Testis (tissue), 3 donors: ENCODE measurements around the gene PPP3R1. TPM values are rescaled to one million over a fixed set of nuclear protein-coding genes. Genes with fewer than 3 reads are reported as not detected.
A peak's percentile ranks its signal among the peaks of the same experiment; 100 is the strongest.

Experiments used
- DNase-seq: peaks from one replicate; pipeline ENCODE4 v3.0.0-alpha.2; 2019
- H3K27ac ChIP-seq, 2 donors: fragments of 200-600 bp; sonication (generic); one replicate each; pipeline ENCODE4 v1.5.1; 2019
- H3K27me3 ChIP-seq: fragments of 200-600 bp; sonication (generic); one replicate; pipeline ENCODE4 v1.5.1; 2019
- H3K36me3 ChIP-seq: fragments of 200-600 bp; sonication (generic); one replicate; pipeline ENCODE4 v1.5.1; 2017; ENCODE audit warnings: low read depth; ENCODE audit errors: missing control alignments
- H3K4me1 ChIP-seq: fragments of 200-600 bp; sonication (generic); one replicate; pipeline ENCODE4 v1.5.1; 2019
- H3K4me3 ChIP-seq, 2 donors: fragments of 200-600 bp; sonication (generic); one replicate each; pipeline ENCODE4 v1.5.1; 2017 to 2019
- H3K9me3 ChIP-seq: fragments of 200-600 bp; sonication (generic); one replicate; pipeline ENCODE4 v1.5.1; 2017
- POLR2A ChIP-seq: fragments of 450-650 bp; IDR thresholded peaks from one replicate; pipeline ENCODE4 v1.6.1; 2017; ENCODE audit warnings: antibody characterized with exemption, mild to moderate bottlenecking, moderate library complexity
- WGBS, 2 donors: methylation state at CpG; one replicate each; pipeline ENCODE4 v1.1.5; 2018; 5-methylcytosine and 5-hydroxymethylcytosine counted together
- intact Hi-C: fragments of 100-400 bp; cut with DNase I; formaldehyde crosslinking; loops from one replicate; pipeline ENCODE4 v1.15.1; 2023; ENCODE audit warnings: low total_unique reads
- polyA plus RNA-seq: library from polyadenylated mRNA; stranded (reverse); fragments of 350-450 nt; fragmentation: Illumina TruSeq; extraction: RNeasy Lipid Tissue Mini Kit (QIAGEN cat#74804); gene quantifications from one replicate; pipeline ENCODE4 v1.2.3, GENCODE V29; 2014; ENCODE audit warnings: low read depth, low replicate concordance; ENCODE audit not compliant: insufficient read depth
- total RNA-seq, 2 donors: library from RNA; depleted of rRNA; stranded (reverse); fragments of >200 nt; gene quantifications; one replicate each; pipeline ENCODE4 v1.2.3, GENCODE V29; 2016
- TF ChIP-seq, protein P1 (sequence below), 3 experiments: fragments of 450-650 bp in 2 of 3; fragments of 200-600 bp in 1 of 3; sonication (generic) in 1 of 3; IDR thresholded peaks; one replicate each; pipeline ENCODE4 v1.5.1; 2016 to 2019; ENCODE audit warnings: antibody characterized with exemption in 3 of 3, mild to moderate bottlenecking in 2 of 3, moderate library complexity in 1 of 3

The PPP3R1 gene
- total and polyA plus RNA-seq, 3 donors from 2014 or later: 35.7 to 45.0 (median 37.0) TPM

DNA sequence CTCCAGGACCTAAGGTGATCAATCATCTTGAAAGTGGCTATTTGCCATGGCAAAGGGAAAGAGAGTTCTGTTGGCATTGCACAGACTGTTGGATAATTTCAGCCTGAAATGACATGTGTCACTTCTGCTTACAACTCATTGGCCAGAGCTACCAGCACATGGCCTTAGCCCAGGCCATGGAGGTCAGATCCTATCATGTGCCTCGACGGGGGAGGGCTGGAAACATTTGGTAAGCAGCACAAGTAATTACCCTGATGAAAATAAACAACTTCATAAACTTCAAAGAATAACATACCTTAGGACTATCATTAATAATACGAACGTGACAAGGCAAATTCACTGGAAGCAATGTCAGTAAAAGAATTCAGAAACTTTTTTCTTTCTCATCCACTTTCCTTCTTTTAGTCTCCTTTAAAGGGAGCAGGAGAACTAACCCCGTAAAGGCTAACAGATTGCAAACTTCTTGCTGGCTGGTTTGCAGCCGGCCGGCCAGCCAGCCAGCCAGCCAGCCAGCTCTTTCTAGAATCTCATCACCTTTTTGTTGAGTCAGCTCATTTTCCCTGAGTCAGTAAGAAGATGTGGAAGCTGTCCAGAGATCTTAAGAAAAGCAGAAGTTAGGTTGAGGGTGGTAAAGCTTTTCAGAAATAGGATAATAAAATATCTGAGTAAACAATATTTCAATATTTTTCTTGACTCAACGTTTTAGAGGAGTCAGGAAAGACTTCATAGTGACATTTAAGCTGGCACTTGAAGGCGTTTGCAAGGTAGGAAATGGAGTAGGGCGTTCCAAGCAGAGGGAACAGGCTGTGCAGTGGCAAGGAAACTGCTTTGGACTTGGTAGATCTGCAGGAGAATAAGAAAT, 35.5 kb upstream of the PPP3R1 start:
- Histone ChIP-seq H3K27ac (peak overlapping the region in 1 of 2 donors; percentile 36), H3K4me1 (no peaks in the 10 kb centered on the region), H3K27me3 (no peaks in the 10 kb centered on the region), H3K36me3 (no peaks in the 10 kb centered on the region), H3K4me3 (no peak overlapping the region), H3K9me3 (no peaks in the 10 kb centered on the region)
- intact Hi-C loops: no loop called here
- TF ChIP-seq POLR2A: no peak
- TF ChIP-seq, protein P1, sequence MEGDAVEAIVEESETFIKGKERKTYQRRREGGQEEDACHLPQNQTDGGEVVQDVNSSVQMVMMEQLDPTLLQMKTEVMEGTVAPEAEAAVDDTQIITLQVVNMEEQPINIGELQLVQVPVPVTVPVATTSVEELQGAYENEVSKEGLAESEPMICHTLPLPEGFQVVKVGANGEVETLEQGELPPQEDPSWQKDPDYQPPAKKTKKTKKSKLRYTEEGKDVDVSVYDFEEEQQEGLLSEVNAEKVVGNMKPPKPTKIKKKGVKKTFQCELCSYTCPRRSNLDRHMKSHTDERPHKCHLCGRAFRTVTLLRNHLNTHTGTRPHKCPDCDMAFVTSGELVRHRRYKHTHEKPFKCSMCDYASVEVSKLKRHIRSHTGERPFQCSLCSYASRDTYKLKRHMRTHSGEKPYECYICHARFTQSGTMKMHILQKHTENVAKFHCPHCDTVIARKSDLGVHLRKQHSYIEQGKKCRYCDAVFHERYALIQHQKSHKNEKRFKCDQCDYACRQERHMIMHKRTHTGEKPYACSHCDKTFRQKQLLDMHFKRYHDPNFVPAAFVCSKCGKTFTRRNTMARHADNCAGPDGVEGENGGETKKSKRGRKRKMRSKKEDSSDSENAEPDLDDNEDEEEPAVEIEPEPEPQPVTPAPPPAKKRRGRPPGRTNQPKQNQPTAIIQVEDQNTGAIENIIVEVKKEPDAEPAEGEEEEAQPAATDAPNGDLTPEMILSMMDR (IDR thresholded peaks at IDR 0.05): no peak
- 33% methylated on average over 10 of the region's 10 CpGs for WGBS, 2 donors
- peak; percentile 22 for DNase-seq

DNA sequence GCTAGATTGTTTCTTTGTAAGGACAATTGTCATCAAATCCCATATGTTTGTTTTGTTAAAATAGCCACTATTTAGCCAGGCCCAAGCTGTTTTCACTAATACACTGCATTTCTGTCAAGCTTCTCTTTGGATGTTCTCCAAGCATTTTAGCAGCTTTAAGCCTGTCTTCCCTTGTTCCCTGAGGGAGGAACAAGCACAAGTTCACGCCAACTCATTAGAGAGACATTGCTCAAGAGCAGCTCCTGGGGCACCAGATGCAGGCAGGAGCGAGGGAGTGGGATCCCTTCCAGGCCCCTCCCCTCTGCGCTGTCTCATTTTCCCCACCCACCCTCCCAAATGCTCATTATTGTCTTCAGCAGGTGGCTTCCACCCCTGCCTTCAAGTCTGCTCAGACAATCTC, 32.6 kb upstream of the PPP3R1 start:
- Histone ChIP-seq H3K4me1 (no peaks in the 10 kb centered on the region), H3K4me3 (no peak overlapping the region), H3K27ac (no peak overlapping the region), H3K27me3 (no peaks in the 10 kb centered on the region), H3K9me3 (no peaks in the 10 kb centered on the region), H3K36me3 (no peaks in the 10 kb centered on the region)
- peak; percentile 27 for DNase-seq
- intact Hi-C loops: no loop called here
- WGBS, 2 donors: 61 to 72% methylated on average over 3 of the region's 3 CpGs
- no peak for TF ChIP-seq POLR2A
- TF ChIP-seq, protein P1 (IDR thresholded peaks at IDR 0.05): no peak

DNA sequence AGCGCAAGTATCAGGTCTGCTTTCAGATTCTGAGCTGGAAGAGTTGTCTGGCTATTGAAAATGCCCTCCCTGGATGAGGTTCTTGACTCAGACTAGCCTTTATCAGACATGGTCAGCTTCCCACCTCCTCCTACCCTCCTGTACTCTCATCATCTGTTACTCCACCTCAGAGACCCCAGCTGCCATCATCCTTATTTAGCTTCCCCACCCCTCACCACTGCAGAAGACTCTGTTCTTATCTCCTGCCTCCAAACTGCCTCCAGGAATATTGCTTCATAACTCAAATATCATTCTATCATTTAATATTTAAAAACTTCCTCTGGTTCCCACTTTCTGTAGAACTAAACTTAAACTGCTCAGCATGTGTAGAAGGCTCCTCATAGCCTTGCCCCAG, 31.1 kb upstream of the PPP3R1 start:
- Histone ChIP-seq H3K27me3 (no peaks in the 10 kb centered on the region), H3K36me3 (no peaks in the 10 kb centered on the region), H3K4me1 (no peaks in the 10 kb centered on the region), H3K27ac (no peak overlapping the region), H3K9me3 (no peaks in the 10 kb centered on the region), H3K4me3 (no peak overlapping the region)
- intact Hi-C loops: no loop called here
- no peak for DNase-seq
- 87 to 97% methylated on average over 1 of the region's 1 CpG for WGBS, 2 donors
- TF ChIP-seq, protein P1 (IDR thresholded peaks at IDR 0.05): no peak
- no peak for TF ChIP-seq POLR2A

DNA sequence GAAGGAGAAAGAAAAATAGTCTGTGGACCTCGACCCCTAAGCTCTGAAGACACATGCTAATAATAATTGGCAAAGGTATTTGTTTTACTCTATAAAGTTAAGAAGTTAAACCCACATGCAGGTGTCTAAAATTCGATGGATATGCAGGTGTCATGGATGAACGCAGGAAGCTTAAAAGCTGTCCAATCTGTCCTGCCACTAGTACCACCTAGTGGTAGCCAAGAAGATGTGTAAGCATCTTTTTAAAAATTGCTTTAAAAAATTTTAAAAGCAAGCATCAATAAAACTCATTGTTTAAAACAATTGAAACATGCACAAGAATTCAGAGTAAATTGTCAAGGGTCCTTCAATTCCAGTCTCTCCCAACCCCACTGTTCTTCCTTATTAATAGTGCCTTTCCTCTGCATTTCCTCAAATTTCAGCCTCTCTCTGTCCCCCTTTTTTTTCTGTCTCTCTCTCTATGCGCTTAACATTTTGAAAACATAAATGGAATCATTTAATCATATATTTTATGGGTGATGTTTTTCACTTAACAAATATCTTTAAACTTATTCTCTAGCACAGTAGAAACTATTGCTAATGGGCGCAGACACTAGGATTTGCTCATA, 30.6 kb upstream of the PPP3R1 start:
- no peaks in the 10 kb centered on the region for H3K27me3 ChIP-seq
- WGBS, 2 donors: 48 to 51% methylated on average over 5 of the region's 5 CpGs

More for the DNA sequence above, 30.6 kb upstream of the PPP3R1 start:
- intact Hi-C loops: no loop called here
- Histone ChIP-seq H3K4me1 (no peaks in the 10 kb centered on the region), H3K36me3 (no peaks in the 10 kb centered on the region), H3K4me3 (no peak overlapping the region), H3K9me3 (no peaks in the 10 kb centered on the region), H3K27ac (no peak overlapping the region)
- no peak for TF ChIP-seq POLR2A
- TF ChIP-seq, protein P1 (IDR thresholded peaks at IDR 0.05): peak; percentile 50 to 67 (median 54)
- no peak for DNase-seq
